ENCODE measurements around the gene LRFN5.
"Not testable (repeated sequence)": the region's sequence is repeated elsewhere in the genome, so short reads cannot be mapped to it uniquely, and the experiment has no call there.

The LRFN5 gene

DNA sequence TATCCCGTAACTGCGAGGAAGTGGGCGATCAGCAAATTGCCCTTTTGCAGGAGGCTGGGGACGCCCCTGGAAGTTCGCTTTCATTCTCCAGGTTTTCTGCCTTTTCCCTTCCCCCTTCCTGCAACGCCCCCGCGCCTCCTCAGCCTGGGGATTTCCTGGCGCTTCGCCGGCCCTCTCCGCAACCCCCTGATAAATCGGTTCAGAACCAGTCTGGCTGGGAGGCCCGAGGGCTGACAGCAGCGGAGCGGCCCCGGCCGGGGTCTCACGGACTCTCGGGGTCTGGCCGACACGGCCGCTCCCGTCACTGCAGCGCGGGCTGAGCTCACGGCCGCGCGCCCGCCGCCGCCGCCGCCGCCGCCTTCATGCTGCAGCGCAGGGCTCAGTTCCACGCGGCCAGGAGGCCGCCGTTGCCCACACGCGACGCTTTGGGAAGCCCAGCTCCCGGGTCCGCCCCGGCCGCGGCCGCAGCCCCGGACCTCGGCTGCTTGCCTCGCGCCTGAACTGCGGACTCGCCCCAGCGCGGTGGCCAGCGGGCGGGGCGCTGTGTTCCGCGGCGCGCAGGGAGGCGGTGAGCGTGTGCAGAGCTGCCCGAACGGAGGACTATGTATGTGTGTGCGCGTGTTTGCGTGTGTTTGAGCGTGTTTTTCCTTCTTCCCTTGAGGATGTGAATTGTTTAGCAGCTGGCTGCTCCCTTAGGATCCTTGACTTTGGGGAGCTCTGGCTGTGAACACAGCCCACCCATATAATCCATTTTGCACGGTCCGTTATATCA, at the start of gene LRFN5:
LRFN5 (plus strand) TSS at position 345 of the 772 bp plus-strand sequence.
- no peak for DNase-seq

DNA sequence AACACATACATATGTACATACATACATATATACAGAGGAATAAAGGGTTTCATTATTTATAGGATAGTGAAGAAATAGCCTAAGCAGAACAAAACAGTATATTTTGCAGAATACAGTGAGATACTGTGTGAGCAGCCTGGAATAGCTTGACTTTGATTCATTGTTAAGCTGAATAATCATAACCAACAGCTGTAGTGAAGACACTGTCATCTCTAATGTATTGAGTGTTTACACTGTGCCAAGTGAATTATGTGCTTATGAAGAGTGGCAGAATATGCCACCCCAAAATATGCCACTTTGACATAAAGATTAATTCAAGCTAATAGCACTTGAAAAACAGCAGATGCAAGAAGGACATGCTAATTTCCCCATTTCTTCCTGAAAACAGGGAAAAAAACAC, 48.2 kb upstream of the LRFN5 start:
- DNase-seq: no peak

DNA sequence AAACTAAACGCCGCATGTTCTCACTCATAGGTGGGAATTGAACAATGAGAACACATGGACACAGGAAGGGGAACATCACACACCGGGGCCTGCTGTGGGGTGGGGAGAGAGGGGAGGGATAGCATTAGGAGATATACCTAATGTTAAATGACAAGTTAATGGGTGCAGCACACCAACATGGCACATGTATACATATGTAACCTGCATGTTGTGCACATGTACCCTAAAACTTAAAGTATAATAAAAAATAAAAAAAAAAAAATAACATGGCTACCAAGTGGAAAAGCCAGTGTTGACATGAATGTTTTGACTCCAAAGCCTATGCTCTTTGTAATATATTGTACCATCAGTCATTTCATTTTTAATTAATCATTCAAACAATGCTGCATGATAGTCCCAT, 39.8 kb upstream of the LRFN5 start:
- DNase-seq: not testable (repeated sequence)

DNA sequence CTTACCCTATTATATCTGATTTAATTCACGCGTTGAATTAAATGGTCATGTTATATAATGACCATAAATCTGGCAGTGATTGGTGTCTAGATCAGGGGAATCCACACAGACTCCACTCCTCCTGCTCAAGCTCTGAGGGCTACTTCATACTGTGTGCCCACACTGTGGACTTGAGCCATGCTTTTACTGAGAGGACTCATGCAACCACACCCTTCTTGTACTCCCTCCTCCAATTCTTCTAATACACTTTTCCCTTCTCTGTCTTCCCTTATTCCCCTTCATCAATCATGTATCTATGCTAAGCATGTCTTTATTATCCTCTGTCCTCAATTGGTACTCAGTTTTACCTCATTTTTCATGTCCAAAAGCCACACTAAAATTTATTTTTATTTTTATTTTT, 37.7 kb upstream of the LRFN5 start:
- DNase-seq: no peak

DNA sequence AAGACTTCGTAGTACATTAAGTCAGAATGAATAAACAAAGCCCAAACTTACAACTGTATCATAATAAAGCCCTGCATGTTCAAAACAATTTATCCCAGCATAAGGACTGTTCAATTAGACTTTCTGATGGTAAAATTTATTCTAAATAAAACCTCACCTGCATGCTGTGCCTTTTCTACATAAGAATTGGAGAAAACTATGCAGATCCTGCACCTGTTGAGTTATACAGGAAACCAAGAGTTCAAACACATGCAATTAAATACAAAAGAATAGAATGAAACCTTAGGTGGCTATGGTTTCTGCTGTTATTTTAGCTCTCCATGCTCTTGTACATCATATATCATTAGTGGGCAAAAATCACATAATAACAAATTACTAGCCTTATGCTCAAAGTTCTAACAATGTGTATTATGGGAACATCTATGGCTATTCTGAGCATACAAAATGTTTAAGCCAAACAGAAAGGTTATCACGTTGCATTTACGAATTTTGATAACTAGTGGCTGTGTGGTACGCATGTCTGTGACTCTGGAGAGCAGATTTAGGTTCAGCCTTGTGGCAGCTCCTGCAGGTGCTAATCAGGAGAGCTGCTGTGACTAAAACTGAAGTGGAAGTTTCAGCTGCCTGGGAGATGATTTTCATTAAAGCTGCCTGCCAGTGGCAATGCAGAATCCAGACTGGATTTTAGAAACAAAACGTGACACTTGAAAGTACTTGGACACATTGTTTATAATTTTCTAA, 36.1 kb upstream of the LRFN5 start:
- DNase-seq: no peak

DNA sequence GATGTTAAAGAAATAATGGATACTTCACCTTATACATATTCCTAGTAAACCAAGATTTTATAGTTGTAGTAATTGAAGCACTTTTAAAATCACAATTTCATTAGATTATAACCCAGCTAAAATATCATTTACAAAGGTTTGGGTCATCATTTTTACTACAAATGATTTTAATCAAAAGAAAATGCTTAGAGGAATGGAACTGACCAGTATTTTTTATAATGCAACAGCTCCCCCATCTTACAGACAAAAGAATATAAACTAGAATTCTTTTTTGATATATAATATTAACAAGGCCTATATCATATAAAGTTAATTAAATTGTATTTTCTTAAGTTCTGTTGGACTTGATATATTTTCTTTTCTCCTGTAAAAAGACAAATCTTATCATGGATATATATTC, 20.4 kb upstream of the LRFN5 start:
- DNase-seq: no peak

DNA sequence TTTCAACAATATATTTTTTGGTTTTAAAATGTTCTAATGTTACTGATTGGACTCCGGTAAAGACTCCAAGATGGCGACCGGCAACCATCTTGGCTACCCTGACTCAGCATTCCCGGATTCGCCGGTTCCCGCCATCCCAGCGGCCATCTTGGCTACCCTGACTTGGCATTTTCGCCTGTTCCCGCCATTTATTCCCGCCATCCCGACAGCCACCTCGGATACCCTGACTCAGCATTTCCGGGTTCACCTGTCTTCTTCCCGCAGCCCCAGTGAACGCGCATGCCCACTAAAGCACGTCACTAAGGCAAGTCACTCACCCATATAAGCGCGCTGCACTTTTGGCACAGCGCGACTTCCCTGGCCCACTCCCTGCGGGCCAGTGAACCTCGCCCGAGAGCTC, 9.0 kb upstream of the LRFN5 start:
- DNase-seq: no peak

DNA sequence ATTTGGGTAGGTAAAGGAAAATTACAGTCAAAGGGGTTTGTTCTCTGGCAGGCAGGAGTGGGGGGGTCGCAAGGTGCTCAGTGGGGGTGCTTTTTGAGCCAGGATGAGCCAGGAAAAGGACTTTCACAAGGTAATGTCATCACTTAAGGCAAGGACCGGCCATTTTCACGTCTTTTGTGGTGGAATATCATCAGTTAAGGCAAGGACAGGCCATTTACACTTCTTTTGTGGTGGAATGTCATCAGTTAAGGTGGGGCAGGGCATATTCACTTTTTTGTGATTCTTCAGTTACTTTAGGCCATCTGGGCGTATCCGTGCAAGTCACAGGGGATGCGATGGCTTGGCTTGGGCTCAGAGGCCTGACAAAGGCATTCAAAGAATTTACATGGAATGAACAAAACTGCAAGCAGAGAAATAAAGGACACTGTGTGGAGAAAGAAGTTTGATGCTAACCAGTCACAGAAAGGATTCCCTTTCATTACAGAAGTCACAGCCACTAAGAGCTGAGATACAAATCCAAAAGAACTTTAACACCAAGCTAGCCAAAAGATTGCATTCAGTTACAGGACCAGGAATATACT, 6.8 kb upstream of the LRFN5 start:
- DNase-seq: not testable (repeated sequence)

DNA sequence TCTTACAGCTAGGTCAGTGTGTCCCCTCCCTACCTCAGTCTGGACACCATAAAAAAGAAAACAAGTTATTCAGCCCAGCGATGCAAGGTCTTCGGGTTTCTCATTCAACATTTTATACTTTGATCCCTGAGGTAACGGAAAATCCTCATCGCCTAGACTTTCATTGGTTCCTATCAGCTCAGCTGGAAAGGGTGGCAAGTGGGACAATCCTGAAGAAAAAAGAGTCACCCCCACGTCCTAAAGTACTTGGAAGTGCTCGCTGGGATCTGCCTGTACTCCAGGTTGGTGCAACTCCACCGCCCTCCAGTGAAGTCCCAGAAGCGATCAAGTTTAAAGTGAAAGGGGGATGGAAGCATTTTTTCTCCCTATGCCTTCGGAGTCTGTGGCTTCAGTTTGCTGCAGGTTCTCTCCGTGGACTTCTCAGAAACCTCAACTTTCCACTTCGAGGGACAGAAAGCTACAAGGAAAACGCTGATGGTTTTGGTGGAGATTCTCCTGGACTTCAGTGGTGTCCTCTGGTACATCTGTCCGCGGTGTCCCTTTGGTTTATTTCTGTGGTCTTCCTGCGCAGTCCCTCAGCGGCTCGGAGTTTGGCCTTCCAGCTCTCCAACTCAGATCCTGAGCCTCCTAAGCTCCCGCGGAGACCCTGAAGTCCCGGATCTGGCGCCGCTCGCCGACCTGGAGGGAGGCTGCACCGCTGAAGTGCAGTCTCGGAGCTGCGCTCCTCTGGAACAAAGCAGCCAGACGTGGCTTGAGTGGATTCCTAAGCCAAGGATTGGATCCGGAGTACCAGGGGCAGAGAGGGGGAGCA, 1.8 kb upstream of the LRFN5 start:
- no peak for DNase-seq

DNA sequence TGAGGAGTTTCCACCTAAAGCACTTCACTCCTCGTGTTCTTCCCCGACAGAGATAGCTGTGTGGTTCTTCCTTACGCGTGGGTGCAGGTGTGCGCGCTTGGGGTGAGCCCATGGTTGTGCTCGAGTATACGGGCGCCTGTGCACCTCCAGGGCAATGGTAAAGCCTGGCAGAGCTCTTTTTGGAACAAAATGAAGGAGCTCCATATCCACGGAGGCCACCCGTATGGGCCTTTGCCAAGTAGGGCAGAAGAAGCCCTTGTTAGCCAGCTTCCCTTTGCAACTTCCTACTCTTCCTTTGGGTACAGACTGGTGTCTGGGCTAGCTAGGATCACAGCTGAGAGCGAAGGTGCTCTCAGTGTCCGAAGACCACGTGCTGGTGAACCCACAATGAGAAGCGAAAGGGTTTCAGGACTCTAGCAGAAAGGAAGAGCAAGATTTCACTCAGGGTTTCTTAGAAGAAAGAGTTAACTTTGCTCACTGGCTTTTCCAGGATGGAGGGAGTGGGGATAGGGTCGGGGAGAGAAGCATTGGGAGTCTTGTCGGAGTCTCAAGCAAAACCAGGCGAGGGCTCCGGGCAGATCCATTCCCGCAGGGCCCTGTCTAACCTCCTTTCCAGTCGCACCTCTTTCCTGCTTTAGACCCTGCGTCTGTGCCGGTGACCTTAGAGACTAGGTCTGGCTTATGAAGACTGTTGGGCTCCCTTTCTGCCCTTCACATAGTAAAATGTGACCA, 960 bp upstream of the LRFN5 start:
- DNase-seq: no peak

DNA sequence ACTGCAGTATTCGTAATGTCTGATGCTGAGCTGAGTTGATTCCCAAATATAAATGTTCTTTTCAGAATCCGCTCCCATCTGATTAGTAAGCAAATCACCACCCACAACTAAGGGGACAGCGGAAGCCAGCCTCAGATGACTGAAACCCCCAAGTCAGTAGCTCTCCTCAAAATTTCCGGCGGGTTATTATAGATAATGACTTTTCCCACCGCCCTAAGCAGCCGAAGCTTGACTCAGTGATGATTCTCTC, 469 bp upstream of the LRFN5 start:
- DNase-seq: no peak

DNA sequence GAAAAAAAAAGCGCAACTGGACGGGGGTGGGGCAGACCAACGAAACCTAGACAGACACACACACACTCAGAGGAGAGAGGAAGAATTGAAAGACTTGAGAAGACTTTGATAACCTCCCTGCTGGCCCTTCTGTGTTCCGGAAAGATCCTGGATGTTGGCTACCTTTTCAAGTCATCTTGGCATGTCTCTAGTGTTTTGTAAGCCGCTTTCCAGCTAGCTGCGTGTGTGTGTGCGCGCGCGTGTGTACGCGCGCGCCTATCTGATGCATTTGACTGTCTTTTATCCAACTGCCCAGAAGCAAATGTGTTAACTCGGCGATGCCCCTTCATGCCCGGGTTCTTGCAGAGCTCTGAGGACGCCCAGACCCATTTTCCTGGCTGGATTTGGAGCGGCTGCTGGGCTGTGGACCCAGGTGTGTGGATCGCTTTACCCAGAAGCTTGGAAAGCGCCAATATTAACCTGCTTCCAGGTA, 664 bp downstream of the LRFN5 start:
- no peak for DNase-seq

DNA sequence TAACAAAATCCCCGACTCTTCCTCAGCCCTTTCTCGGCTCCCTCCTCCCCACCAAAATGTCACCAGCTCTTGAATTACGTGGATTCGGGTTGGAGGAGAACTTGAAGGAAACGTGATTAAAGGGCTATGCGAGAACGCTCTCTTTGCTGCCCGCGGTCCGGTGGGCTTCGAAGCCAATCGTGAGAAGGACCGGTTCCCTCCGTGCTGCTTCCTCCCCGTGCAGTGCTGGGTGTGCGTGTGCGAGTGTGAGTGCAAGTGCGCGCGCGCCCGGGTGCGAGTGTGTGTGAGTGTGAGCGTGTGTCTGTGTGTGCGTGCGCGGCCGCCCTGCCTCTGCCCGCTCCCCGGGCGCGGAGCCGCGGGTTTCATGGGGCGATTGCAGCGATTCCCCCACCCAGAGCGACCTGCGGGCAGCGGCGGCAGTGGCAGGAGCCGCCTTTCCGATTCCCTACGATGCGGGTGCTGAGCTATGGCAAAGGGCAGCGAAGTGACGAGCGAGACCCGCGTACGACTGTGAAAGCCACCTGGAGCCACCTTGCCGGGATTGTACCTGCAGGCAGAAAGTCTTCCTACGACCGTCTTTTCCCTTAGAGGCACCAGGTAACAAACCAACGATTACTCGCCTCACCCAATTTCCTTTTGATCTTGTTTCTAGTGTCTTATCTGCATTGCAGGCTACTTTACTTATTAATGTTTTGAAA, 1.4 kb downstream of the LRFN5 start:
- DNase-seq: no peak

DNA sequence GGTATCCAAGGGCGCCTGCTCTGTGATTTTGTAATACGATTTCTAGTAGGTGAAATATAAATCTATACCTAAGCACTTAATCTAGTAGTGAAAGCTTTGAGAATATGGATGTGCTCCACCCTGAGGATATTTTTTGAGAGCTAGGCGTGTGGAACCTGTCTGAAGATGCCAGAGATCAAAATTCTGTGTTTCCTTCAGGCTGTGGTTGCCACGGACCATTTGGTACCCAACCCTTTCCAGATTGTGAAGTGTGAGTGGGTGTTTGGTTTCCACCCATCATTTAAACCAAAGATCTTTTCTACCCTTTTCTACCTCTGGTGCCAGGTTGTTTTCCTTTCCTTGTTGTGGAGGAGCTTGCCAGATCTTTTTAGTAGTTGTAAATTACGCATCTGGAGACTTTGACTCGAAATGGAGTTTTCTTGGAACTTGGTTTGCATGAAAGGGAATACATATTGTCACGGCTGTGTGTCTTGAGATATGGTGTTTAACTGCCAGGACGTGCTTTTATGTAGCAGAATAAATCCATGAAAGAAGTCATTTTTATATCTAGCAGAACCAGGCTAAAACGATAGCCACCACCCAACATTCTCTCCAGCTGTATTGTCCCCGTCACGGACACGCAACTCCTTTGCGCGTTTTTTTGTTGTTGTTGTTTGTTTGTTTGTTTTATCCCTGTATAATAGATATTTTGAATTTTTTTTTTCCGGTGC, 2.2 kb downstream of the LRFN5 start:
- no peak for DNase-seq

DNA sequence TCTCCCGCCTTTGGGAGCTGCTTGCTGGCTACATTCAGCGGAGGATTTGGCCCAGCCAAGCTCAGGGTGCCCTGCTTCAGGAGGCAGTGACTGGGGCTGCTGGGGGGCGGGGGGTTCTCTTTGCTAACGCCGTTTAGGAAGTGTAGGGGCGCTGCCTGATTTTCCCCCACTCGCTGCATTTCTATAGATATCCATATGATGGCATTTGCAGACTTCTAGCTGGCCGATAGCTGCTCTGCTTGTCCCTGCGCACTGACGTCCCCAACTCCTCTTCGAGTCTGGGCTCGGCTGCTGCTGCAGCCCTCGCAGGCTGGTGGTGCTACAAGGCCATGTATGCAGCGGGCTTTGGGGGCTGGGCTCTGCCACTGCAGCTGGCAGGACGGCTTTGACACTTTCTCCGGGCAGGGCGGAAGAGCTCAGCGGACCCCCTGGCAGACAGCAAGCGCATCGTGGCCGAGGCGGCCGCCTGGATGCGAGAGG, 3.1 kb downstream of the LRFN5 start:
- no peak for DNase-seq

DNA sequence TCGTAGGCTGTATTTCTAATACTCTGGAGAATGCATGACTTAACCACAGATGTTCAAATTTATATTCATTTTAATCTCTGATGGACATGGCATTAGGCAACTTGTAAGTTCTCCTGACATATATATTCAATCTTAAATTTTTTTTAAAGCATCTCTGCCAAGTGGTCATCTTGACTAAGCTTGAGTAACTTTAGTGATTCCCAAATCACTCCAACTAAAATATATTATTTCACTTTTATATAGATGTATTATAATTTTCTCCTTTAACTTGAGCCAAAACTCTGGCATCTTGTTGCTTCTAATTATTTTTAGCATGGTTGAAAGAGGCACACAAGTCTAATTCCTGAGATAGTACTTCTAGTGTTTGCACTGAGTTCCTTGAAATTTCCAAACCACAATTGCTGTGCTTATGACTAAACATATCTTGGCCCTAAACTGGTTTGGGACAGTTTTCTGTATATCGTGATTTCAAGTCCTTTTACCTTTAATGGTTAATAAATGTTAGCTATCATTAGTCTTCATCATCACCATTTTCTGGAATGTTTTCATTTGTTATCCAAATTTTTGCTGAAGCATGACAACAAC, 8.4 kb downstream of the LRFN5 start:
- no peak for DNase-seq

DNA sequence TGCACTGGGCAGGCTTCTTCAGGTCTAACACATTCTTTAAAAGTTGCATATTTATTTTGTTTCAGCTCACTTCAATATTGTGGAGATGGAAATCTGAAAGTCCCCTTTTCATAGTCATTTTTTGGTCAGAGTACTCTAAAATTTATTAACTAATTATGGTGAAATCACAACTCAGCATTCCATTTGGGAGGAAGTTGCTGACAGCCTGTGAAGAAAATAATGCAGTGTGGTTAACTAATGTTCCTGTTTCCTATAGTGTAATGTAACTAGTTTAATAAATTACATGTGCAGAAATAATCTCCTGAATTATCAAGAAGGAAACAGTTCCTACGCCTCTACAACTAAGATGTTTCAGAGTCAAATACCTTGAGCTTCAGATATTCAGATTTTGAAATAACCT, 17.1 kb downstream of the LRFN5 start:
- no peak for DNase-seq

DNA sequence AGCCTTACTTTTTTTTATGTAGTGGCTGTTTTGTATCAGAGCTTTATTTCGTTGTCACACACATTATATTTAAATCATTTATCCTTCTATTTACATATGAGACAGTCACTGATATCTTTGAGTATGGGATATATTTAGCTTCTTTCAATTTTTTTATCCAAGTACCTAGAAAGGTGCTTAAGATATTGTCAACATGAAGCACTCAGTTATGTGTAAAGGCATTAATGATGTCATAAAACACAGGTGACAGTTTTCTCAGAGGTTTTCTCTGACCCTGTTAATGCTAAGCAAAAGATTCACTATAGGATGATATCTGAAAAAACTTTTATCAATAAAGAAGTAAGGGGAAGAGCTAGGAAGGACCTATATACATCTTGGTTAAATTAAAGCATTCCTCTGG, 23.2 kb downstream of the LRFN5 start:
- no peak for DNase-seq

DNA sequence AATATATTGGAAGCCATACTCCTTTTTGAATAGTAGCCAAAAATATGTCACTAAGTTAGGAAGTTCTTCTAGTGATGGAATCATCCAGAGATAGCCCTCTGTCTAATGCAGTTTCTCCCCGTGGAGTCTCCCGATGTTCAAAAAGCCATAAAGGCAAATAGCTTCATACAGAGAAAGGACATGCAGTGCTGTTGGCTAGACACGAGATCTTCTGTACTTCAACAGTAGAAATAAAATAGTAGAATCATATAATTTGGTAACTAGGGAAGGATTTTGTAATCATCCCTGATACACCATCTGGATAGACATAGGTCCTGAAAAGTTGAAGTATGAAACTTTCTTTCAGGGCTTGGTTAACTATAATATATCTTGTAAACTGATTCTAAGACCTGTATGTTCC, 27.6 kb downstream of the LRFN5 start:
- DNase-seq: no peak

DNA sequence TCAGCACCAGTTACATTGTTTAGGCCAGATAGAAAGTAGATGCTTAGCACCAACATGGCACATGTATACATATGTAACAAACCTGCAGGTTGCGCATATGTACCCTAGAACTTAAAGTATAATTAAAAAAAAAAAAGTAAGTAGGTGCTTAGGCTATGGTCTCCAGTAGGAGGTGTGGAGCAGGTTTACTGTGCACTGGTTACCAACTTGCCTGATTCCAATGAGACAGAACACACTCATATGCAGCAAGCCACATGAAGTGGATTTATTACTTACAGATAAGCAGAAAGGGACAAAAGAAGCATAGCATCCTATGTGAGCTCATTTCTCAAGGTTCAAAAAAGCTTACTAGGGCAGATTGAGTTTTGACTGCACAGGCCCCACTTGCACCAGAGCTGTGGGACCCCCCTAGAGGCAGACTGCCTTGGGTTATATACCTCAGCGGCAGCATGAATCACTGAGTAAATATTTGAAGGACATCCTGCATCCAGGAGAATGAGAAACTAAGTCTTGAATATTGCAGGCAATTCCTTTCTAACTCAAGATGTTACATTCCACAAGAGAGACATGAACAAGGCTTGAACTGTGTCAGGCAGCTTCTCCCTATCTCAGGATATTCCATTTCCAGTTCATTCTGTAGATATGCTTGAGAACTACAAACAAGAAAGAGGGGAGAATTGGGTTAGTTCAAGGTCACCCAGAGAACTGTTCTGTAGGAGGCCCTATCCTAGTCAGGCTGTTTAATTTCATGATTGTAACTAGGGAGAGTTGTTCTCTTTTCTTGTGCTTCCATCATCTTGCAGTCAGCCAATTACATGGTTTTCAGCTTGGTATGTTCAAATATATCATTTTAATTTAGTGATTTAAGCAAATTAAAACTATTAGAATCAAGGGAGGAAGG, 30.1 kb downstream of the LRFN5 start:
- DNase-seq: no peak

Data from SW 1271 (cell line).